AG09309 (cell line): ENCODE measurements around the gene GBA2.

Experiments
- DNase-seq: peaks from one replicate; pipeline ENCODE4 v3.0.0-alpha.2; 2010; ENCODE audit warnings: low read depth
- H3K4me3 ChIP-seq: 2 replicates; pipeline ENCODE4 v1.5.1; 2011; ENCODE audit warnings: mild to moderate bottlenecking, low read depth, low read length, moderate library complexity; ENCODE audit not compliant: control insufficient read depth
- CTCF ChIP-seq: IDR thresholded peaks from 2 replicates; pipeline ENCODE4 v1.5.1; 2011; ENCODE audit warnings: mild to moderate bottlenecking, low read depth, low read length, inconsistent platforms; ENCODE audit not compliant: insufficient read depth, control insufficient read depth; ENCODE audit errors: missing control alignments

The GBA2 gene

DNA sequence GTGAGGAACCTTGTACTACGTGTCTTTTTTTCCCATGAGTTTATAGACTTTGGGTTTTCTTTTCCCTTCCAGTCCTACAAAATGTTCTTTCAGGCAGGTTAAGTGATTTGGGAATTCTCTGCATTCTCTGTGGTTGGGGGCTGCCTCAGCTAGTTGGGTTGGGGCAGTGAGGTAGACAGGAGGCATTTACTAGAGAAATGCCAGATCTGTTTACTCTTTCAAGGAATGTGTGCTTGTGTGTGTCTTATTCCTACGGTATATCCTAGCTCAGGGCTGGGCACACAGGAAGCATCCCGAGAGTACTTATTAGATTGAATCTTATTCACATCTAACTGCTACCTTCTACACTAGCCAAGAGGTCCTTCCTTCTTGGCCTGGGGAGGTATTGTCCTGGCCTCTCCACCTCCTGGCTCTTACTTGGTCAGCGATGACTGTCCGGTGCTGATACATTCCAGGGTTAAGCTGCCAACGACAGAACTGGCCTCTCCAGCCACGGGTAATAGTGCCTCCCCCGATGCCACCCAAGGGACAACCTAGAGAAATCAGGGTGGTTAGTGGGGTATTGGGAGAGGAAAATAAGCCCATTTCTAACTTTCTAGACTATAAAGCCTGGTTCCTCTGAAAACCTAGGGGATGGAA lies 5.0 kb downstream of the GBA2 start:
- no peak for DNase-seq
- no peak overlapping the region for H3K4me3 ChIP-seq
- no peak for TF ChIP-seq CTCF

DNA sequence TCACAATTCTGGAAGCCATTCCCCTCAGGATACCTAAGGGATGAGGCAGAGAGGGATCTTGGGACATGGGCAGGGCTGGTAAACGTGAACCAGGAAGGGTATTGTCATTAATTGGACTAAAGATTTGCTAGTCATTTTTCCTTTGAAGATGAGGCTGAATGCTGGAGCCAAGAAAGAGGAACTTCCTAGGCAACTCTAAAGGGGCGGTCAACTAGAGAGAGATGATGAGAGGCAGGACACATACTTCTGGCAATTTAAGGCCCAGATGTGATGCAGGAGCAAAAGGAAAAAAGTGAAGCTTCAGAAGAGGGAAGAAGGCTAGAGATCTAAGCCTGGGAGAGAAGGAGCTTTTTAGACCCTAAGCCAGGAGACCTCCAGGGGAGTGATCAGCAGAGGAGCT lies 5.6 kb downstream of the GBA2 start:
- no peak for DNase-seq
- H3K4me3 ChIP-seq, result no peak overlapping the region
- no peak for TF ChIP-seq CTCF

- no peak overlapping the region for H3K4me3 ChIP-seq
- no peak for DNase-seq
- TF ChIP-seq CTCF, result no peak
These were observed 7.3 kb downstream of the GBA2 start for GRCh38 chr9:35741740-35742139.

DNA sequence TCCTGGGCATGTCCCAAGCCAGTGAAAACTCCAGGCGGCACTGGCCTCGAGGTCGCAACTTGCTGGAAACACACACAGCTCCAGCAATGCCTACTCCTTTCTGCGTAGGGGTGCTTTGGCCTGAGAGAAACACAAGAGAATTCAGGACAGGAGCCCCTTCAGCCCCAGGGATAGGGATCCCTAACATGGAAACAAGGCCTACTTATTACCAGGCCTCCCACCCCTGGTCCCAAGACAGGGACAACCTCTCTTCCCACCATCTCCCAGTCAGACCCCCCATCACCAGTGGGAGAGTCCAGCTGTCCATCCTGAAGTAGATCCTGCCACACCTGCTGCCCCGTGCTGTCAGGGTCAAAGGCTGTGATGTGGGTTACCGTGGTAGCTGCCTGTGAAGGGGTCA lies 8.8 kb downstream of the GBA2 start:
- H3K4me3 ChIP-seq, result no peak overlapping the region
- TF ChIP-seq CTCF, result no peak
- no peak for DNase-seq

DNA sequence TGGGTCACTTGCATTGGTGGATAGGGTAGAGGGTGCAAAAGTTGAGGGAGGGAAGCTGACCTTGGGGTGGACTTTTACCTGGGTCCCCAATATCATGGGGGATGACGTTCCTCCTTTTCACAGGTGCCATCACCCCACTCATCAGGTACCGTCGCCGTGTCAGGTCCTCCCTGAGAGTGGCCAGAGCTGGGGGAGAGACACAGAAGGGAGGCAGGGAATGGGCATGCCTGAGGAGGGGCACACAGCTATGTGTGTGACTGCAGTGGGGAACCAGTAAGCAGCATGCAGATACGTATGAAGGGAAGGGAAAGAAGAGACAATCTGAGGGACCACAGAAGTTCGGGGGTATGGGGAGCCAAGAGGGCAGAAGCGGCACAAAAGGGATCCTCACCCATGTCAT lies 10.1 kb downstream of the GBA2 start:
- no peak for DNase-seq
- TF ChIP-seq CTCF, result no peak
- no peak overlapping the region for H3K4me3 ChIP-seq

GRCh38 chr9:35738186-35738585 lies 10.8 kb downstream of the GBA2 start:
- no peak for TF ChIP-seq CTCF
- H3K4me3 ChIP-seq, result no peak overlapping the region
- DNase-seq, result no peak

- H3K4me3 ChIP-seq, result no peak overlapping the region
These were observed 11.9 kb downstream of the GBA2 start for GRCh38 chr9:35737143-35737542.

More at GRCh38 chr9:35737143-35737542, 11.9 kb downstream of the GBA2 start:
- TF ChIP-seq CTCF, result no peak
- no peak for DNase-seq
